HG03095 (cell line): Measurements from ENCODE around the gene WDR90.
"Not testable (repeated sequence)": the region's sequence is repeated elsewhere in the genome, so short reads cannot be mapped to it uniquely, and the experiment has no call there.

Experiments
- ATAC-seq: cut with Tn5 transposase; IDR thresholded peaks from one replicate; pipeline ENCODE4 v1.9.1; 2021; ENCODE audit warnings: moderate library complexity; ENCODE audit not compliant: unreplicated experiment

Gene WDR90

DNA sequence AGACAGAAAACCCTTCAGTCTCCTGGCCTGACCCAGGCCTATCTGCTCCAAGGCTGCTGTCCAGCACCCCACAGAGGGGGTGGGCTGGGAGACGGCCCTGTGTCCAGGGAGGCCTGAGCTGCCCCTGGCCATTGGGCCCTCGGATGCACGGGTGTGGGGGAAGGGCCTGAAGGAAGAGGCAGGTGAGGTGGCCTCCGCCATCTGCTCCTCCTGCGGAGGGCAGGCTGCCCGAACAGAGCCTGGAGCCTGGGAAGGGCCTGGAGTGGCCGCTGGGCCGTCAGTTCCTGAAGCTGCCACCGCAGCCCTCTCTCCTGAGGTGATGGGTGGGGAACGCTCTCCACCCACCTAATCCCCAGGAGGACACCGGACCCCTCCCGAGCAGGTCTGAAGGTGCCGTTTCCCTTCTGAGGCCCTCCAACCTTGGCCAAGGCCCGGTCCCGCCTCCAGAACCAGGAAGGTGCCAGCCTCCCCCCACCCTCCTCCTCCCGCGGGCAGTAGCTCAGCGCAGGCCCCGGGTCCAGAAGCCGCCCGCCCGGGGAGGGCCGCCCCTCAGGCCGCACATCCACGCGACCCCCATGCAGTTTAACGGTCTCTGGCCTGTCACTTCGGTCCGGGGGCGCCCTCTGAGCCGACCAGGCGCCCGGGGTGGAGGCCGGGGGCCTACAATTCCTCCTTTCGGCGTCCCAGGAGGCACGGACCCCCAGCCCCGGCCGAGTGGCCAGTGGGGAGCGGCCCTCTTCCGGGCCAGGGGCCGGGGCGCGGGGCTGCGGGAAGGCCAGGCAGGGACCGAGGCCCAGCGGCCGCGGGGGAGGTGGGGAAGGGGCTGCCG is 55.6 kb downstream of the WDR90 start:
- ATAC-seq, result no peak

DNA sequence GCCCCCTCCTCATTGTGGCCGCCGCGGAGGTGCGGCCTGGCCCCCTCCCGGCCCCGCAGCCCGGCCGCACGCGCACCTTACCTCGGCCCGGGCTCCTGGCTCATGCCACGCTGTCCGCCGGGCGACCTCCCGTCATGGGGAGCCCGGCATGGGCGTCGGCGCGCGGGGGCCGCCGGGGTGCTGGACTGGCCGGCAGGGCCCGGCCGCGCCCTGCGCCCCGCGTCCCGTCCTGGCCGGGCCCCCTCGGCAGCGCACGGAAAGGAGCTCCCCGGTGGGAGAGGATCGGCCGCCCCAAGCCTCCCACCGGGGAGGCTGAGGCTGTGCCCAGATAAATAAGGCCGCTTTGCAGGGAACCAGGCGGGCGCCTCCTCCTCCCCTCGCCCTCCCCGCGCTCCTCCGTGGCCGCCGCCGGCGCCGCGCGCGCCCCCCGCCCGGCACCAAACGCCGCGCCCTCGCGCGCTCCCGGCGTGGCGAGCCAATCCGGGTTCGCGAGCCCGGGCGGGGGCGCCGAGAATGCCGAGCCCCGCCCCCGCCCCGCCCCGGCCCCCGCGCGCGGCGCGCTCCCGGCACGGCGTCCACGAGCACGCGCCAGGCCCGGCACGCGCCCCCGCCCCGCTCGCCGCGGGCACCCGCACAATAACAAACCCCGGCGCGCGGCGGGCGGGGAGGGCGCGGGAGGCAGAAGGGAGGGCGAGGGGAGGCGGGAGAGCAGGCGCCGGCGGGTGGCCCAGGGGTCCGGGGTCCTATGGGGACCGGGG is 56.4 kb downstream of the WDR90 start, which contains the start of gene FBXL16:
TSS of gene FBXL16 (minus strand) at position 371 of the 758 bp plus-strand sequence. CDS start 8,396 bp downstream, outside the sequence.
- ATAC-seq, result no peak

DNA sequence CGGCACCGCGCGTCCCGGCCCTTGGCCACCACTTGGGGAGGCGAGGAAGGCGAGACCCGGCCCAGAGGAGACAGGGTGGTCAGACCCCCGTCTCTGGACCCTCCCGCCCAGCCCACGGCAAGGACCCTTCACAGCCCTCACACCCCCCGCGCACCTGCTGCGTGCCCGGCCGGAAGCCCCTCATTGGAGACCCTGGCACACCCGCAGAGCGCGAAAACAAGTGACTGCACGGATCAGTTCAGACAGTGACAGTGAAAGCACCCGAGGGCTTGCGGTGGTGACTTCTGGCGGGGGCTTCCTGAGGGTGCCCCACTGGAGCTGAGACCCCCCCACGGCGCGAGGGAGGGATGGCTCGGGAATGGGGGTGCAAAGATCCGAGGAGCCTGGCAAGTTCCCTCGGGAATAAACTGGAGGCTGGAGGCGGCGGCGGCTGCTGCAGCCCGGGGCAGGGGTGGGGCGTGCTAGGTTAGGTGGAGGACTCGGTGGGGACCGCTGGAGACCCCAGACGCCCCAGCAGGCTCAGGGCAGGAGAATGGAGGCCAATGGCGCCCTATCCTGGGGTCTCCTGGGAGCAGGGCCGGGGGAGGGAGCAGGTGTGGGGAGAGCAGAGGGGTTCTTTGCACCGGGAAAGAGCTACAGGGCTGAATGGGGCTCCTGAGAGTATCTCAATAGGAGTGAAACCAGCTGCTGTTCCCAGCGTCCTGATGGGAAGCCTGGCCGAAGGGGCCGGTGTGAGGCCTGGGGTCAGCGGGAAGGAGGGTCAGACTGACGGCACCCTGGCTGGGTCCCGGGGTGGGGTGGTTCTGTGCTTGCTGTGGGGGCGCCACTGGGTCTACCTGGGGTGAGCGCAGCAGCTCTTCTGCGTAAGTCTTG is 57.3 kb downstream of the WDR90 start:
- no peak for ATAC-seq

DNA sequence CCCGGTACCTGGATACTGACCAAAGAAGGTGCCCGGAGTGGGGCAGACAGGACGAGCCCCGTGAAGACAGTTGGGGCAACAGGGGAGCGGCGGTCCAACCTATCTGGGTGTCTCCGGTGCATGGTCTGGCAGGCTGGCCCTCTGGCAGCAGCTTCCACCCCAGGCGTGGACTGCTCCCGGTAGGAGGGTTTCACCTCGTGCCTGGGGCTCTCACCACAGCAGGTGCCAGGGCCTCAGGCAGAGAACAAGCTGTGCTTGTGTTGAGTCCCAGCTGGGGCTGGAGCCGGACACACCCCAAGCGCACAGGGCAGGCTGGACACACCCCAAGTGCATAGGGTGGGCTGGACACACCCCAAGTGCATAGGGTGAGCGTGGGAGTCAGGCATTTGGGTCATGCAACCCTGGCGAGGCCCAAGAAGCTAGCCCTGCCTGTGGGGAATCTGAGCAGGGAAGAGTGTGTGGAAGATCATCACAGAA is 57.9 kb downstream of the WDR90 start:
- no peak for ATAC-seq

DNA sequence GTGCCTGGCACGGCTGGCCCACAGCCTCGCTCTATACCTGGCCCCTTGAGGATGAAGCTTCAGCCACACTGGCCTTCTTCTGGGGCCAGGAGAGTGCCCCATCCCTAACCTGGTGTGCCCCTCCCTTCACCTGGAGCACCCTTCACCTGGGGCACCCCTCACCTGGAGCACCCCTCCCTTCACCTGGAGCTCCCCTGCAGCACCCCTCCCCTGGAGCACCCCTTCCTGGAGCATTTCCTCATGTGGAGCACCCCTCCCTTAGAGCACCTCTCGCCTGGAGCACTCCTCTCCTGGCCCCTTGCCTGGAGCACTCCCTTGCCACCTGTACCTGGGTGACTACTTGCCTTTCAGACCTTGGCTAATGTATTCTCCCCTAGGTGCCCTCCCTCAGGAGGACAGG is 58.9 kb downstream of the WDR90 start:
- ATAC-seq, result no peak

DNA sequence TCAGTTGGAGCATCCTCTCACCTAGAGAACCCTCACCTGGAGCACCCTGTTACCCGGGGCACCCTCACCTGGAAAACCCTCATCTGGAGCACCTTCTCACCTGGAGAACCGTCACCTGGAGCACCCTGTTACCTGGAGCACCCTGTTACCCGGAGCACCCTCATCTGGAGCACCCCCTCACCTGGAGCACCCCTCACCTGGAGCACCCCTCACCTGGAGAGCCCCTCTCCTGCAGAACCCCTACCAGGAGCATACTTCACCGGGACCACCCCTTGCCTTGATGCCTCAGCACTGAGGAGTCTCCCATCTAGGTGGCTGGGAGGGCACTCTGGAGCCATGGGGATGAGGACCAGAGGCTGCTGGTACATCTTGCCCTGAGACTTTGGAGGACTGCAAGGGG is 59.8 kb downstream of the WDR90 start:
- ATAC-seq, result no peak

DNA sequence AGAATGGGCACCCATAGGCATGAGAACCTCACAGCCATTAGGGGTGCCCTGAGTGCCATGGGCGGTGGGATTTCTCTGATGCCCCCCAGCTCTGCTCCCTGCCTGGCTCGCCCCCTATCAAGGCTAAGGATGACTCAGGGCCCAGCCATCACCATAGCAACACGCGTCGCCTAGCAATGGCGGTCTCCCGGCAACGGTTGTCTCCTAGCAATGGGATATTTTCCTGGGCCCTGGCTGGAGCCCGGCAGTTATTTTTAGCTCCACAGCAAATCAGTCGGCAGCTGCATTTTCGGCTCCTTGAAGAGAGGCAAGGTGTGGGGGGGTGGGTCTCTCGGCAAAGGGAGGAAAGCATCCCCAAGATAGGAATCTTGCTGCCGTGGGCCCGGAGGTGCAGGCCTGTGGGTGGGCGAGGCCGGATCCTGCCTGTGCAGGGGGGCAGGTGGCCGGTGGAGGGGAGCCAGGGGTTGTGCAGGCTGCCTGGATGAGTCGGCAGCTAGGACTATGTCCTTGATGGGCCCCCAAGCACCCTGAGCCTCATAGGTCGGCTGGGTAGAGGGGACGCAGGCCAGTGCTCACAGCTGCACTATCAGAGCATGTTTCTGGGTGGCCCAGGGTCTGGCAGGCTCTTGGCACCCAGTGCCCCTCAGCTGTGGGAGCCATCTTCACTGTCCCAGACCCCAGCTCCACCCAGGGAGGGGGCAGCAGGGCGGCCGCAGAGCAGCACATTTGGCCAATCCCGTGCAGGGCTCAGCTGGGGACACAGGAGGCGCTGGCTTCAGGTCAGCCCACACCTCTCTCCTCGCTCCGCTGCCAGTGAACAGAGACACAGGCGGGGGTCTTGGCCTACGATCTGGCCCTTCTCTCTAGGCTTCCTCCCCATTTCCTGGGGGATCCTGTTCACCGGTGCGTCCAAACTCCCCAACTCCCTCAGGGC is 60.7 kb downstream of the WDR90 start:
- no peak for ATAC-seq

DNA sequence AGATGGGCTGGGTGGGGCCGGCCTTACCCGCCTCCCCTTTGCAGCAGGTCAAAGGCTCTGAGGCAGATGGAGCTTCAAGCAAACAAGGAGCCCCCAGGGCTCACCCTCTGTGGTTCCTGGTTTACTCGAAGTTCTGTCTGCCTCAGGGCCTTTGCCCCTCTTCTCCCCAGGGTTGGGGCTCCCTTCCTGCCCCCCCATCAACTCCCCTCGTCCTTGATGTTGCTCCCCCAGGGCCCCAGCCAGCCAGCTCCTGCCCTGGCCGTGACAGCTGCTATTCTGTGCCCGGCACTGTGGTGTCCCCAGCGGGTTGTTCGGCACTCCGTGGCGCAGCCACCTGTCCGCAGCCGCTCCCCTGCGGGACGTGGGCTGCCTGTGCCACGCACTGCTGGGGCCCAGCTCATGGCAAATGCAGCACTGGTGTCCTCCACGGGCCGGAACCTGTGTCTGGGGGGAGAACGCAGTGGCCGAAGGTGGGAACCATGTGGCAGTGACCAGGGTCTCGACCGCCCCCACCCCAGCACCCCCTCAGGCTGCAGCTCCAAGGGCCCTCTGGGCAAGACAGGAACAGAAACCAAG is 61.4 kb downstream of the WDR90 start:
- ATAC-seq, result no peak

DNA sequence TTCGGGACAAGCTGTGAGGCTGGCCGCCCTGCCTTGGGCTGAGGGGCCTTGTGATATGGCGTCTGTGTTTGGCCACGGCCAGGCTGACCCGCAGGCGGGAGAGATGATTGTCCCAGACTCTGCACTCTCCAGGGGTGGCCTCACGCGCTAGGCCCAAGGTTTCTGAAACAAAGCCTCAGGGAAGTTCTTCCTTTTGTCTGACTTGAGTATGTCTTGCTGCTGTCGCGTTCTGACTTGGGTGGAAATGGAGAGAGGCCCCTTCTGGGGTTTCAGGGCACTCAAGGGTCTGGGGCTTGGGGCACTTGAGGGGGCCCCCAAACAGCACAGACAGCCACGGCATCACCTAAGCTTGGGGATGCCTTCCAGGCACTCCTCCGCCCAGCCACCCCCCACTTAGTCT is 61.9 kb downstream of the WDR90 start:
- ATAC-seq, result no peak

DNA sequence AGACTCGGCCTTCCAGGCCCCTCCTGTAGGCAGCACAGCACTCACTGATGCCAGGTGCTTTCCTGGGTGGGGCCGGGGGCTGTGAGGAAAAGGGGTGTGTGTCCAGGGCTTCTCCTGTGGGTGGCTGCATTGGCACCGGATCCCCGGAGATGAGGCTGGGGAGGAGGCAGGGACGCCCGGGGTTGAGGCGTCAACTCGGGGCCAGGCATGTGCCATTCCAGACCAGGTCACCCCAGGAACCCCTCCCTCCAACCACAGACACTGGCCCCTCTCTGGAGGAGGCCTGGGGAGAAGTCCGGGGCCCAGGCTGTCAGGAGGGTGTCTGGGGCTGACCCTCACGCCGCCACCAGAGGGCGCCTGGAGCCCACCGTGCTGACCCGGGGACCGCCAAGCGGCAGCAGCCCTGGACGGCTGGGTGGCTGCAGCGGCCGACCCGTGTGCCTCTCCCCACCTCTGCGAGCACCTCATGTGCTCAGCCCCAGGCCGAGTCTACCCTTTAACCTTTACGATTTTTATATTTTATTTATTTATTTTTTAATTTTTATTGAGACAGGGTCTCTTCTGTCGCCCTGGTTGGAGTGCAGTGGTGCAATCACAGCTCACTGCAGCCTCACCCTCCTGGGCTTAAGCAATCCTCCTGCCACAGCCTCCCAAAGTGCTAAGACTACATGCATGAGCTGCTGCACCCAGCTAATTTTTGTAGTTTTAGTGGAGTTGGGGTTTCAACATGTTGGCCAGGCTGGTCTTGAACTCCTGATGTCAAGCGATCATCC is 62.6 kb downstream of the WDR90 start:
- no peak for ATAC-seq

DNA sequence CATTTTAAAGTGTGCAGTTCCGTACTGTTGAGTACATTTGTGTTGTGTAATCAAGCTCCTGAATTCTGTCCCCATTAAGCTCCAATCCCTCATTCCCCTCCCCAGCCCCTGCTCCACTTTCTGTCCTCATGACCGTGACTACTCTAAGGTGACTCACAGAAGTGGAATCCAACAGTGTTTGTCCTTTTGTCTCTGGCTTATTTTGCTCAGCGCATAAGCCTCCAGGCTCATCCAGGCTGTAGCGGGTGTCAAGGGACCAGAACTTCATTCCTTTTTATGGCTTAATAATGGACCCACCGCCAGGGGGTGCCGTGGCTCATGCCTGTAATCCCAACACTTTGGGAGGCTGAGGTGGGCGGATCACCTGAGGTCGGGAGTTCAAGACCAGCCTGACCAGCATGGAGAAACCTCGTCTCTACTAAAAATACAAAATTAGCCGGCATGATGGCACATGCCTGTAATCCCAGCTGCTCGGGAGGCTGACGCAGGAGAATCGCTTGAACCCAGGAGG is 63.6 kb downstream of the WDR90 start:
- ATAC-seq, result not testable (repeated sequence)

DNA sequence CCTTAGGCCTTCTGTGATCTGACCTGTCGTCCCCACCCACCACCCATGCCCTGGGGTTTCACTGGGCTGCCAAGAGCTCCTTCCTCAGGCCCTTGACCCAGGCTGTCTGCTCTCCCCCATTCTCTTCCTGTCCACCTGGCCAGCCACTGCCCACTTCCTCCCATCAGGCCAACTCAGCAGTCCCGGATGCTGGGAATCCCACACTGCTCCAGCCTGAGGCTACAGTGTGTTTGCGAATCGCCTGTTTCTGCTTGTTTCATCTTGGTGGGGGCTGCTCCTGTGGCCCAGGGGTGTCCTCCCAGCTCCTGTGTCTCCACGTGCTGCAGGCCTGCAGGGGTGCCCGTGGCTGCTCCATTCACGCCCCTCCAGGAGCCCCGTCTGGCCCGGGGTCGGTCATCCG is 64.9 kb downstream of the WDR90 start:
- ATAC-seq, result no peak

DNA sequence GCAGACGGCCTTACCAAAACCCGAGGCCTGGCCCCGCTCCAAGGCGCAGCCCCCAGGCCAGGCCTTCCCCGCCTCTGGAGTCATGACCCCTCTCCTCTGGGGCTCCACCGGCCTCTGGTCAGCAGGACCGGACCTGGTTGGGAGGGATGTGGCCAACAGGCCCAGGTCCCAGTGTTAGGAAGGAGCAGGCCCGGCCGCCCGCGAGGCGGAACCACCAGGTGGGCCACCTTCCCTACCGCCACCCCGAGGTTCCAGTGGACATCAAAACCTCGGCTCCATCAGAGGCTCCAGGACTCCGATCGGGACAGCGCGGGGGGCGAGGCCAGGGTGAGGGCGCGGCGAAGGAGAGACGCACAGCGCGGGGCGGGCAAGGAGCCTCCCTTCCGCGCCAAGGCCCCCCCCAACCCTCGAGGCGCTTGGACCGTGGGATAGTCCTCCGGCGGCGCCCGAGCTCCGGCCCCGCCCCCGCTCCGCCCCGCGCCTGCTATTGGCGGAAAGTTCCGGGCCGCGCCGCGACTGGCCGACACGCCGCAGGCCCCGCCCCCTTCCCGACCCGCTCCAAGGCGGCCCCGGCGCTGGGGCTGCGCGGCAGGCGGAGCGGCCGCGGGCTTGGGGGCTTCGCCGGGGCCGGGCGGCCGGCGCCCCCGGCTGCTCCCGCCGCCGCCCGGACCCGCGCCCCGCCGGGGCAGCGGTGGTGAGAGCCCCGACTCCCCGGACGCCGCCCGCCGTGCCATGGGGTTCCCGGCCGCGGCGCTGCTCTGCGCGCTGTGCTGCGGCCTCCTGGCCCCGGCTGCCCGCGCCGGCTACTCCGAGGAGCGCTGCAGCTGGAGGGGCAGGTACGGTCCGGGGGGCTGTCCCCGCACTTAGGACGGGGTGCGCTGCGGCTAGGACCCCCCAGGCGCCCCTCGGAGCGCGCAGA is 65.7 kb downstream of the WDR90 start, which contains the start of gene METRN:
TSS of gene METRN (plus strand) at position 561 of the 919 bp plus-strand sequence. CDS start at position 733, 172 bp downstream.
- ATAC-seq, result peak; percentile 58

DNA sequence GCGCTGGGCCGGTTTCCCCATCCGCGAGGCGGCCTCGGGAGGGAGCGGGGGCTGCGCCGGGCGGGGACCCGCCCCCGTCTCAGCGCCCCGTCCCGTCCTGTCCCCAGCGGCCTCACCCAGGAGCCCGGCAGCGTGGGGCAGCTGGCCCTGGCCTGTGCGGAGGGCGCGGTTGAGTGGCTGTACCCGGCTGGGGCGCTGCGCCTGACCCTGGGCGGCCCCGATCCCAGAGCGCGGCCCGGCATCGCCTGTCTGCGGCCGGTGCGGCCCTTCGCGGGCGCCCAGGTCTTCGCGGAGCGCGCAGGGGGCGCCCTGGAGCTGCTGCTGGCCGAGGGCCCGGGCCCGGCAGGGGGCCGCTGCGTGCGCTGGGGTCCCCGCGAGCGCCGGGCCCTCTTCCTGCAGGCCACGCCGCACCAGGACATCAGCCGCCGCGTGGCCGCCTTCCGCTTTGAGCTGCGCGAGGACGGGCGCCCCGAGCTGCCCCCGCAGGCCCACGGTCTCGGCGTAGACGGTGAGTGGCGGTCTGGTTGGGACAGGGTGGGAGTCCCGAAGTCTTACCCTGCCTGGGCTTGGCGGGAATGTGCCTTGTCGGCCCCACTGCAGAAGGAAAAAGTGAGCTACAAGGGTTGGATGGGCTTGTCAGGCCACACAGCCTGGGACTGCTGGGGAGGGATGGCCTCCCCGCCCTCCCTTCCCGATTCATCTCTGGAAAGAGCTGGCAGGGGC is 66.5 kb downstream of the WDR90 start:
- peak; percentile 5 for ATAC-seq

DNA sequence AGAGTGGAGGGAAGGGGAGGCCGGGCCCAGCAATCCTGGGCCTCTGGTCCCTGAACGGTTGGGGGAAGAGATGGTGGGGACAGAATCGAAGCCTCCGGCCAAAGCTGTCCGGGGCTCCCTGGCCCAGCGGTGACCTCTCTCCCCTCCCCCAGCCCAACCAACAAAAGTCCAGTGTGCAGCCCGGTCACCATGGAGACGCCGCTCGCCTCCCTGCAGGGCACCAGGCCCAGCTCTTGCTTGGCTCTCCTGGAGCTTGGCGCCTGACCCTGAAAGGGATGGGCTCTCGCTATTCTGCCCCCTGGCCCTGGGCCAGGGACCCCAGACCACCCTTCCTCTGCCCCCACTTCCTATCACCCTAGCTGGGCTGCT is 67.0 kb downstream of the WDR90 start:
- no peak for ATAC-seq

DNA sequence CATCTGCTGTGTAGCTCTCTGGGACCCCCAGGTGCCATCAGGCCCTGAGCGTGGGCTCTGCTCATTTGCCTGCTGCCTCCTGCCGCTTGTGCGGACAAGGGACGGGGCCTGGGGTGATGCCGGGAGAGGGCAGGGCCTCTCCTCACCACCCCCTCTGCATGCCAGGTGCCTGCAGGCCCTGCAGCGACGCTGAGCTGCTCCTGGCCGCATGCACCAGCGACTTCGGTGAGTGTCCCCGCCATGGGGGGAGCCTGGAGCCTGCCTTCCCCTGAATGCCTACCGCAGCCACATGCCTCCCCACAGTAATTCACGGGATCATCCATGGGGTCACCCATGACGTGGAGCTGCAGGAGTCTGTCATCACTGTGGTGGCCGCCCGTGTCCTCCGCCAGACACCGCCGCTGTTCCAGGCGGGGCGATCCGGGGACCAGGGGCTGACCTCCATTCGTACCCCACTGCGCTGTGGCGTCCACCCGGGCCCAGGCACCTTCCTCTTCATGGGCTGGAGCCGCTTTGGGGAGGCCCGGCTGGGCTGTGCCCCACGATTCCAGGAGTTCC is 67.7 kb downstream of the WDR90 start:
- no peak for ATAC-seq
